SIG-M5 (cell line): ENCODE measurements around the gene ZG16B.

Experiments used
- DNase-seq: peaks from one replicate; lab custom pipeline; 2025; lab: John Stamatoyannopoulos, UW

ZG16B gene

GRCh38 chr16:2825049-2825742 lies 4.9 kb upstream of the ZG16B start:
- DNase-seq = no peak

DNA sequence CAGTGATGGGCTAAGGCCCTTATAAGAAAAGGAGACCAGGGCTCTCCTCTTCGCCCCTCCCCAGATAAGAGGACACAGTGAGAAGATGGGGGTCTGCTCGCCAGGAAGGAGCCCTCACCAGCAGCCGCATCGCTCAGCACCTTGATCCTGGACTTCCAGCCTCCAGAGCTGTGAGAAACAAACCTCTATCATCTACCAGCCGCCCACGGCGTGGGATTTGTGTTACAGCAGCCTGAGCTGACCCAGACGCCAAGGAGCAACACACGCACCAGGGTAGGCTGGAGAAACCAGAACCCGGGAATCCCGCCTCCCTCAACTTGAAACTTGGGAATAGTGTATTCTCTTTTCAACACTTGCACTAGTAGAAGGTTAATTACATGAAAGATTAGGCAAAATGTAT lies 4.2 kb upstream of the ZG16B start:
- DNase-seq = no peak

GRCh38 chr16:2826591-2827373 lies 3.3 kb upstream of the ZG16B start:
- no peak for DNase-seq

GRCh38 chr16:2827374-2827791 lies 2.7 kb upstream of the ZG16B start:
- DNase-seq = no peak

DNA sequence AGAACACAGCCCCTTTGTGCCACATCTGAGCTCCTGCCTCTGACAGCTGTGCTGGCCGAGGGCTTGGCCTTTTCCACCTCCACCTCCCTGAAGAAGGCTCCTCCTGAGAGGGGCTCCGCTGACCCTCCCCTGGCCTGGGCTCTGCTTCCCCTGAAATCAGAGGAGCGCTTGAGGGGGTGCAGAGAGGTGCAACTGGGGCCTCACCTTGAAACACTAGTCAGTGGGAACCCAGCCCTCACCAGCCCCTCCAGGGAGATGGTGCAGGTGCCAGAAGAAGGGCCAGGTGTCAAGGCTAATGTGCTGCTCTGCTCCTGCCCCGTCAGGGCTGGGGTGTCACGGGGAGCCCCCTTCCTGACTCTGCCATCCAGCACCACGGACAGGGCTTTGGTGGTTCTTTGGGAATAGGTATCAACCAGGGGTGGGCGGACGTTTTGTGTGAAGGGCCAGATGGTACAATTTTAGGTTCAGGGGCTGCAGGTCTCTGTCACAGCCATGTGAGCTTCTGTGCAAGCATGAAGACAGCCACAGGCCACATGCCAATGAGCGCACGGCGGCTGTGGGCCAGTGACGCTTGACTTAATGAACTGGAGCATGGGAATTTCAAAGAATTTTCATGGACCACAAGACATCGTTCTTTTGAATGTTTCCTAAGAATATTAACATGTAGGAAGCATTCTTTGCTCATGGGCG lies 2.1 kb upstream of the ZG16B start:
- no peak for DNase-seq

- no peak for DNase-seq
Observed at GRCh38 chr16:2828521-2828840, 1.6 kb upstream of the ZG16B start.

- DNase-seq = no peak
Observed at GRCh38 chr16:2828876-2829430, 1.1 kb upstream of the ZG16B start.

GRCh38 chr16:2830355-2830695 lies 222 bp downstream of the ZG16B start:
- no peak for DNase-seq

DNA sequence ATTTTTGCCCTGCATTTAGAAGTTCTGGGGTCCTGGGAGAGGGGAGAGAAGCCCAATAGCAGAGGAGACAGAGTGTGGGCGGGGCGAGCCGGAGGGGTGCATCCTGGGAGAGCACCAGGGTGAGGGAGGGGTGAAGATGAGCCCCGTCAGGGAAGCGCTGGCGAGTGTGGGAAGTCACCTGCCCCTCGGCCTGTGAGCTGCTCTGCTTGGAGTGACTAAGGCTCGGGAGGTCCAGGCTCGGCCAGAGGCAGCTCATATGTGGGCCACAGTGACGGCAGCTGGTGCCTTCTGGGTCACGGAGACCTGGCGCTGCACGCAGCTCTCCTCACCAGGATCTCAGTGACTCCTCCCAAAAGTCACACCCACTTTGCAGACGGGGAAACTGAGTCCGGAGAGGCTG lies 1.1 kb downstream of the ZG16B start:
- DNase-seq = no peak

- DNase-seq = no peak
Observed at GRCh38 chr16:2833776-2834175, 3.7 kb downstream of the ZG16B start.

- DNase-seq = no peak
Observed at GRCh38 chr16:2834968-2835367, 4.9 kb downstream of the ZG16B start.

DNA sequence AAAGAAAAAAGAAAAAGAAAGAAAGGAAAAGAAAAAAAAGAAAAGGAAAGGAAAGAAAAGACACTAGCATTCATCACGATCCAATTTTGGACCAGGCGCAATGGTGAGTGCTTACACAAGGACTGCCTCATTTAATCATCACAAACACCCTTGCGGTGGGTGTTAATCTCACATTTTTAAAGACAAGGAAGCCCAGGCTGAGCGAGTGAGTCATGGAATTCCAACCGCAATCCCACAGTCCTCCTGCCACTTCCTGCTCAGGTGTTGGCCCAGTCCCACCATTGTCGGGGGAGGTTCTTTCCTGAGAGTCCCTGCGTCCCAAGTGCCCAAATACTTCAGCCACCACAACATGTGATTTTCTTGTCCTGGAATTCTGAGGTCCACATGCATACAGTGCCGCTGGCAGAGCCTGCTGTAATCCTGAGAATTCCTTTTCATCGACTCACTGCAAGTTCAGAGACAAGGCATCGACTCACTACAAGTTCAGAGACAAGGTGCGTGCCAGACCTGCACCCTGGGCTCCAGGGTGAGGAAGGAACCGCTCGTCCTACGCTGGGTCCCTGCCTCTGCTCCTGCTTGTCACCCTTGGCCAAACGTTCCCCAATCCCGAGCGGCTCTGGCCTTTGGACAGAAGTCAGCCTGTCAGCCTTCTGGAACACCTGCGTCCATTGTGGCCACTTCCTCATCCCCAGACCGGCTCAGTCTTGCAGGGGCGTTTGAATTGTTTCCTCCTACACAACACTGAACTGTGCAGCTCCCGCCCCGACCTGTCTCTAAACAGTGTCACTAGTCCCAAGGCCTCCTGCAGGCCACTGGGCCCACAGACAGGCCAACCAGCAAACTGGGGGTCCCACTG lies 5.8 kb downstream of the ZG16B start:
- DNase-seq = no peak

DNA sequence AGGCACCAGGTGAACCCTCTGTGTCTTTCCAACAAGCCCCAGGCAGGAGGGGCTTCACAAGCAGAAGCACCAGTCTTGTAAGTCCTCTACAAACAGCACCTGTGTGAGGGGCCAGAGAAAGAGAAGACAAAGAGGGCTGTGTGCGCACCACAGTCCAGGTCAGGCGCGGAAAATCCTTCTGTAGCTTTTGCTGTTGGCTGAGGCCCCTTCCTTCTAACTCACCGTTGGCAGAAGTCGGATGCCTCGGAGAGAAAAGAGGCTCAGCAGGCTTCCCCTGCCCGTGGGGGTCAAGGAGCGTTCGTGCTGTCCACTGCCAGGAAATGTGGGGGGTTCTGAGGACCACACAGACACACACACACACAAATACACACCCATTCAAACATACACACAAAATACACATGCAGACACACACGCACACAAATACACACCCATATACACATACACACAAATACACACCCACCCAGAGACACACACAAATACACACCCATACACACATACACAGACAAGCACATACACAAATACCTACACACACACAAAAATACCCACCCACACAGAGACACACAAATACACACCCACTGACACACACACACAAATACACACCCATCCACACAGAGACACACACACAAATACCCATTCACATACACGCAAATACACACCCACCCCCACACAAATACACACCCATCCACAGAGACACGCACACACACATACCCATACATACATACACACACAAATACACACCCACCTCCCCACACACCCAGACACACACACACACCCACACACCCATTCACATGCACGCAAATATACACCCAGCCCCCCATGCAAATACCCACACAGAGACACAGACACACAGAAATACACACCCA lies 6.8 kb downstream of the ZG16B start:
- no peak for DNase-seq

- DNase-seq = no peak
Observed at GRCh38 chr16:2838928-2839327, 8.8 kb downstream of the ZG16B start.

GRCh38 chr16:2839650-2840450 lies 9.7 kb downstream of the ZG16B start:
- DNase-seq = no peak

GRCh38 chr16:2840914-2841313 lies 10.8 kb downstream of the ZG16B start:
- DNase-seq = no peak

DNA sequence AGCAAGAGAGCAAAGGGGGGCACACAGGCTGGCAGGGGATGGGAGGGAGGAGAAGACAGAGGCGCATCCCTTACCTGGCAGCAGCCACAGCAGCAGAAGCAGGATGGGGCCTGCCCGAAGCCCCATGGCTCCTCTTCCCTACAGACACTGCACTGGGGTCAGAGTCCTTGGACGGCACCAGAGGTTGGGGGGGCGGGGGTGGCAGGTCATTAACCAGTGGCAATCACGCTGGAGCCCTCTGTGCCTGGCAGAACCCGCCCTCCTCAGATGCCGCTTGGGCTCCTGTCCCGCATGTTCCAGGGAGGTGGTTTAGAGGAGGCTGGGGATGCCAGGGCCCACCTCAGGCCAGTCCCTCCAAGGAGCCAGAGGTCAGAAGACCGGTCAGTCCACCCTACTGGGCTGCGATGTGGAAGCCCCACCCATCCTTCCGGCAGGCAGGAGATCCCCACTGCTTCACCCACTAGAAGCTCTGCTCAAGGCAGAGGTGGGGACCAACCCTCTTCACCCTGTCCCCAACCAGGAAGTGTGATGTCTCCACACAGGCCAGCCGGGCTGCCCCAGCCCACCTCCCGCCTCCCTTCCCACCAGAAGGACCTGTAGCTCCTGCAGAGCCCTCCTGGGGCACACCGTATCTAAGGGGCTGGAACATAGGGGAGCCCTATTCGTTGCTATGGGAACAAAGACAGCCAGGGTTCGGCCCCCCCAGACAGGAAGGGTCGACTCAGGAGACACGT lies 11.7 kb downstream of the ZG16B start:
- DNase-seq = no peak

- no peak for DNase-seq
Observed at GRCh38 chr16:2842340-2843000, 12.4 kb downstream of the ZG16B start.

DNA sequence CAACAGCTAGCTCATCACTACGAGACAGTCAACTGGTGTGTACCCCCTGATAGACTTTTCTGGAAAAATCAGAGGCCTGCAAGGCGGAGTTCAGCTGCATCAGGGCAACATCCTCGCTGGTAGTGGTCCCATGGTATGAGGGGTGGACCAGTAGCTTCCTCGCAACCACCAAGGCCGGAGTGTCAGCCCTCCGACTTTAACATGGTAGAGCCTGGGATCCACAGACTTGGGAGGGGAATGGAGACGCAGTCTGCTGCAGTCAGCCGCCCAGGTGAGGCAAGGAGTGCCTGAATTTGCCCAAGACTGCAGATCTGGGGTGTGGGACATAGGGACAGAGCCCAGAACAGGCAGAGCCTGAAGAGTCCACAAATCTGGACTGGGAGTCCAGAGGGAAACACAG lies 13.4 kb downstream of the ZG16B start:
- no peak for DNase-seq
